Stimulated activated CD4-positive, alpha-beta T cell treated with anti-CD3 and anti-CD28 coated beads, TNF-alpha, amount 100 ng/mL, for 24 hours (primary cell): ENCODE results near the gene OGFRL1.

Experiments
- DNase-seq, 3 experiments: peaks; one replicate each; pipeline ENCODE4 v3.0.0-alpha.2; 2020; ENCODE audit warnings: low read depth in 3 of 3

The OGFRL1 gene

DNA sequence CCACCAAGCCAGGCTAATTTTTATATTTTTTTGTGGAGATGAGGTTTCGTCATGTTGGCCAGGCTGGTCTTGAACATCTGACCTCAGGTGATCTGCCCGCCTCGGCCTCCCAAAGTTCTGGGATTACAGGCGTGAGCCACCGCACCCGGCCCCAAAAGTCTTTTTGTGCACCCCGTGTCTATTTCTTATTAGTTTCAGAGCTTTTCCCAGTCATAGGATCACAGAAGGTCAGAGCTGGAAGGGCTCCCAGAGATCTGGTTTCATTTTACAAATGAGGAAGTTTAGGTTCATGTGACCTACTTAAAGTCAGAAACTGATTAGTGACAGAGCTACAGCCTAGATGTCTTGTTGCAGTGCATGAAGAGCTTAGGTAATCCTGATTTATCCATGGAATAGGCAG is 1.6 kb upstream of the OGFRL1 start:
- DNase-seq = no peak

DNA sequence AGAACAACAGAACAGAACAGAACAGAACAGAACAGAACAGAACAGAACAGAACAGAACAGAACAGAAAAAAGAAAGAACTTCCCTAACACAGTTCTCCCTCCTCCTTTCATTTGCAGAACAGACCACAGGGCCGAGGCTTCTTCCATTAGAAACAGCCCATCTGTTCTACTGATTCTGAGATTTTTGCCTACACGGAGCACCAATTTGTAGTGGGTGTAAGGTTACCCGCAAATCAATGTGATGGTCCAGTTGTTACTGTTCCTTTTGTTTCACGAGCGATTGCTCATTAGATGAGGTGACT is 734 bp upstream of the OGFRL1 start:
- no peak for DNase-seq

DNA sequence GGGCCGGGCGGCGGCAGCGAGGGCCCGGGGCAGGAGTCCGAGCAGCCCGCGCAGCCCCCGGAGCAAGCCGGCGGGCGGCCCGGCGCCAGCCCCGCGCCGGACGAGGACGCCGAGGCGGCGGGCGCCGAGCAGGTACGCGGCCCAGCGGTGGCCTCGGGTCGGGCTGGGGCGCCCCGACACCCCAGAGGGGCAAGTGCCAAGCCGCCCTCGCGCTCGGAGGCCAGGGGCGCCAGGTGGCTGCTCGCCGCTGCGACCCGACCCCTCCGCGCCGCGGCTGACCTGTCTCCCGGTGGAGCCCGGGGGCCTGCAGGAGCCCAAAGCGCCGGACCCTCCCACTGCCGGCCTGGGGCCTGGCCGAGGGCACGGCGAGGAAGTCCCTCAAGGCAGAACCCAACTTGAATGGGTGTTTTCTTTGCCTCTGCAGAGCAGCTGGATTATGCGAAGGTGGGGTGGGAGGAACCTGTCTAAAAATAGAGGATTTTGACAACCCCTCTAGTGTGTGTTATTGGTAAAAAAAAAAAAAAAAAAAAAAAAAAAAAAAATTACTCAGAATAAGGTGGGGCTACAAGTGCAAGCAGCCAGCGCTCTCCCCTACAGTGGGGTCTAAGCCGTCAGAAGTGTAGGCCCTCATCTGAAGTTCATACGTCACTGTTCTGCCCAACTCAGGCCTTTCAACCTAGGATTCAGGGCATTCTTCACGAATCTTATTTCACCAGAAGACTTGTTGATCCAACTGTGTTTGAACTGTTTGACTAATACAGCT is 609 bp downstream of the OGFRL1 start:
- DNase-seq = peak in 1 of 3 experiments; percentile 15

DNA sequence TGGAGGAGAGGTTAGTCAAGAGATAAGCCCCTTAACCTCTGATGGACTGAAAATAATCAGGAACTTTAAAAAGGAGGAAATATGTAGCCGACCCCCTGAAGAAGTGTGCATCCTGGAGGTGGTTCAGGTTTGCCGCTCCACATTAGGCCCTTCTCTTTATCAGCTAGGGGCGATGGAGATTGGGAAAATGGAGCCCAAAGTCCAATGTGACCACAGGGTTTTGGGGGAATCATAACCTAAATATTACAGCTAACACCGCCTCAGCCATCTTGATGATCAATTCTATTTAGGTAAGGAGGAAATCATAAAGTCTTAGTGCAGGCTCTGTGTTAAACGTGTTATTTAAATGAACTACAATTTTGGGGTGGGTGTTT is 1.2 kb downstream of the OGFRL1 start:
- no peak for DNase-seq

DNA sequence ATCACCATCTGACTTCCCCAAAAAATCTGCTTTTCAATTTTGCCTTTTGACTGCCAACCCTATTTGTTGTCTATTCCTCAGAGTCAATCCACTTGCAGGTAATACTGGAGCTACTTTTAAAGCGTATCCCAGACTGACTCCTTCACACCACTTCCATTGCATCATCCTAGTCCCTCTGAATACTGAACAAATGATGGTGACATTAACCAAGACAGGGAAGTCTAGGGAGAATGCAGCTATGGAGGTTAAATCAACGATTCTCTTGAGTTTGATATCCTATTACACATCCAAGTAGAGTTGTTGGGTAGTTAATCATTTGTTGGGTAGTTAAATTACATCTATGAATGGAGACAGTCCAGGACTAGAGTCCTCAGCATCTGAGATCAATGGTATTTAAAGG is 2.0 kb downstream of the OGFRL1 start:
- no peak for DNase-seq

DNA sequence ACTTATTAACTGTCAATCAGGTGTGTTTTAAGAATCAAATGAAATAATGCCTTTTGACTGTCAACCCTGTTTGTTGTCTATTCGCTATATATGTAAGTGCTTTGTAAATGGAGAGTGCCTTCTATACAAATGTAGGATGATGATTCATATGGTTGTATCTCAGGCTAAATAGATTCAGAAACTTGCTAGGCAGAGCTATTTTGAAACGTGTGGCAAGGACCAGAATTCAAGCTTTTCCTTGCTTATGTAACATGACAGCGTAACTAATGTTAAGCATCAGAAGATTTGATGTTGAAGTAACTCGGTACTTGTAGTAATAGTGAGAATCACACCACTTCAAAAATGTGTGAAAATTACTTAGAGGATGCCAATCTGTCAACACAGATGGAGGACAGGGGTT is 3.4 kb downstream of the OGFRL1 start:
- no peak for DNase-seq

DNA sequence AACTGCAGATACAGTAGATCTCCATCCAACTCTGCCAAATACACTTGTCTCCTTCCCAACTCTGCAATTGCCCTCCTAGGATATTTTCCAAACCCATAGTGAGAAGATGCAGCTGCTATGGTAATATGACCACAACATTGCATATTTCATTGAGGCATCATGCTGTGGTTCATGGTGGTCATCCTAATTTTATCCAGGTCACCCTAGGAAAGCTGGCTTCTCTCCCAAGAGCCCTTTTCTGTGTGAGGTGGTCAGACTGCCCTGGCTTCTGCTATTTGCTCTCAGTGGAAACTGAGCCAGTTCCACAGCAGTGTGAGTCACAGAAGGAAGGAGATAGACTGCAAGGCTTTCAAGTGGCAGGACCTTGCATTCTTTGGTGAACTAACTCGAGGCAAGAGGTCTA is 5.5 kb downstream of the OGFRL1 start:
- no peak for DNase-seq

DNA sequence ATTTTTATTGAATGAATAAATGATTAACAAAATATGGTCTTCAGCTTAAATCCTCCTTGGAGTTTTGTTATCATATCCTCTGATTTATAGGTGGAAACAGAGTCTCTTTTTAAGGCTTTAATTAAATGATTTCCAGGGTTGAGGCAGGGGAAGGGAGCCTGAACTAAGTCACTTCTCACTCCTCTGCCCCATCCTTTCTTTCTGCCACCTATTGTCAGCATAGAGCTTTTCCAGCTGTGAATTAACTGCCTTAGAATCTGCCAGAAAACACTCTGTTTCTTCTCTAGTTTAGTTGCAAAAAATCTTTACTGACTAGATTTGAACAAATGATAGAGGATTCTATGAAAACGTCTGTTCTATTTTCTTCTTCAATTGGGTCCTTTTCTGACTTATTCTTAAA is 9.8 kb downstream of the OGFRL1 start:
- no peak for DNase-seq

DNA sequence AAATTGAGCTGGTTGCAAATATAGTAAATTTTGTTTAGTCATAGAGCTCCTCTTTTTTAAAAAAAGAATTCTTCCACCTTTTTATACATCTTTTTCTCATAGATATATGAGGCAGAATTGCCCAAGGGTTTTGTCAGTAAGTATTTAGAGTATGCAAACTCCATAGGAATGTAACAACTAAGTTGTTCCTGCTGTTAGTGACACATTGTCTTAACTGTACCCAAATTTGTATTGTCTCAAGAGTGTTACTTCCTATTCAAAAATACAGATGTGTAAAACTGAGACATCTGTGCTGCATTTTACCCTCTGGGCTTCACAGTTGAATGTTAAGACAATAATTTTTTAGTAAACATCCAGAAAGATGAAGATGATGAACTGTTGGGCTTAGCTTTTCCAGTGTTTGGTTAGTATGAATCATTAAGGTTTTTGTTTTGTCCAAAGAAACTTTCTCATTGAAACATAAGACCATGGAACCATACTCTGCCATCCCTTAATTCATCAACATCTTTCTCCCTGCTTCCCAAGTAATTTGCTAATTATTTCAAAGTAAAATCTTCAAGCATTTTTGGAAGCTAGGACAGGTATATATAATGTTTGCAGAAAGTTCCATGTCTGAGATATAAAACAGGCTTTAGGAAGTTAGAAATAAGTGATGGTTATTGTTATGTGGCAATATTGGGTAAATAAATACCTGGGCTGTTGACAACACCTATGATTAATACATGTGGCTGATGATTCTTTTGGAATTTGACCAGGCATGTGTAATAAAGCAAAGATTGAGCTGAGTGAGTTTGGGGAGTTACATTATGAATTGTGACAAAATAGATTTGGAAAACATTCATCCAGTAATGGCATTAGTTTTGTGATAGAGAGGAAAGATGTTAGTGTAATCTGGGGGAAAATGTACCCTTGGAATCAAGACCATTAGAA is 11.2 kb downstream of the OGFRL1 start:
- DNase-seq = no peak

DNA sequence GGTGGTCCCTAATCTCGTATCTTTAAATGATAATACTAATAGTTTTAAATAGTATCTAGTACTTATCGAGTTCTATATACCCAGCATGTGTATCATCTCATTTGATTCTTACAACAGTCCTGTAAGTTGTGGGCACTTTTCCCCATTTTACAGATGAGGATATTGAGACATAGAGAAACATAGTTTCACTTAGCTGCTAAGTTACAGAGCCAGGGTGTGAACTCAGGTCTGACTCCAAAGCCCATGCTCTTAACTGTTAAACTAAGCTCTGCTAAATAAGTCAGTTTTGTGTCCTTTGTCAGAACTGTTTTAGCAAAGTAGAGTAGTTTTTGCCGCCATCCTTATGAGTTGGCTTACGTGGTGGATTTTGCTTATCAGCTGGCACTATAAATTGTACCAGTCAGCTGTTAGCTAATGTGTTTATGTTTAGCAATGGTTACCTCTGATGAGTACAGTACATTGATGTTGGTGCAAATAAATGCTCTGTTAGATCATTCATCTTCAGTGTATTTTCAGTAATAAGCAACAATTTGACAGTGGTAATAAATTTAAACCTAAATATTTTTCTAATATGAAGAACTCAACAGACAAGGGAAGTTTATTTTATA is 12.1 kb downstream of the OGFRL1 start:
- DNase-seq = no peak

DNA sequence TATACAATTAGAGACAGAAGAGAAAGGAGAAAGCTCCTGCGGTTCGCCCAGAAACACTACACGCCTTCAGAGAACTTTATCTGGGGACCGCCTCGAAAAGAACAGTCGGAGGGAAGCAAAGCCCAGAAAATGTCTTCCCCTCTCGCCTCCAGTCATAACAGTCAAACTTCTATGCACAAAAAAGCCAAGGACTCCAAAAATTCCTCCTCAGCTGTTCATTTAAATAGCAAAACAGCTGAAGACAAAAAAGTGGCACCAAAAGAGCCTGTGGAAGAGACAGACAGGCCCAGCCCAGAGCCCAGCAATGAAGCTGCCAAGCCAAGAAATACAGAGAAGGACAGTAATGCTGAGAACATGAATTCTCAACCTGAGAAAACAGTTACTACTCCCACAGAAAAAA is 12.9 kb downstream of the OGFRL1 start:
- no peak for DNase-seq

DNA sequence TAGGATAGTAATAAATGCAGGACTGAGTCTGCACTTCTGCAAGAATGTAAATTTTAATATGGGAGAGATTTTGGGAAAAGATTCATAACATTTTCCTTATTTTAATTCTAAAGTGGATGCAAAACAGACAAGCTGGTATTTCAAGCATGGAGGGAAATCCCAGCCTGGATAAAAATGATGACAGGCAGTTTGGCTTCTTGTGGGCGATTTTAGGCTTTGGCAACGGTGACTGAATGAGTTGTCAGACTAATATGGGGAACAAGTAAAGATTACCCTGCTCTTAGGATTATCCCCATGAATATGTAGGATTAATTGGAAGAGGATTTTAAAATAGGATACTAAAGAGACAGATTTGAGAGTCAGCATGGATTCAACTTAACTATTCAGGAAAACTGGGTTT is 21.0 kb downstream of the OGFRL1 start:
- DNase-seq = no peak

DNA sequence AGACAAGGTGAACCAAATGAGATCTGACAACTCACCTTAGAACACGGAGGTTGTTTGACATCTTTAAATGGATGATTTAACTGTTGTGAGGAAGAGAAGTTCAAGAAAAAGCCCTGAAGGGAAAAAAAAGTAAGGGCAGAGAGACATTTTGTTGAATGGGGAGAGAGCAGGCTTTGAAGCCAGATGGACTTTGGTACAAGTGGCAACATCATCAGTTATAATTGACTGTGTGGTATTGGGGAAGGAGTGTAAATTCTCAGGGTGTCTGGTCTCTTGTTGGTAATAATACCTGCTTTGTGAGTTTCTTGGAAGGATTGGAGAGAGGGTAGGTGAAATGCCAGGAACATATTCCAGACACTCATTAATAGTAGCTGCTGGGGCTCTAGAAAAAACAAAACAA is 21.6 kb downstream of the OGFRL1 start:
- DNase-seq = no peak

DNA sequence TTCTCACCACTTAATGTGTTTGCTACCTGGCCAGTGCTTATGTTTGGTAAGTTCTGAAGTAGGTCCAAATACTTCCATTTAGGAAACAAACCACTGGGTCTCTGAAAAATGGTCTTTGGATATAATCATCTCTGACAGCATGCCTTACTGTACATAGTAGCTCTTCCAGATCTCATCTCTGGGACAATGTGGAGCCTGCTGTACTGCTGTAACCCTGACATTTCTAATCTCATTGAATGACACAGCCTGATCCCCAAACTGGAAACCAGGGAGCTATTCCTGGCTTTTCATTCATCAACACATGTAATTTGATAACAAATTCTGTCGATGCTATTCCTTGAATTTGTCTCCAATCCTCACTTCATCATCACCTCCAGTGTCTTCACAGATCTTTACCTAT is 23.5 kb downstream of the OGFRL1 start:
- DNase-seq = no peak

DNA sequence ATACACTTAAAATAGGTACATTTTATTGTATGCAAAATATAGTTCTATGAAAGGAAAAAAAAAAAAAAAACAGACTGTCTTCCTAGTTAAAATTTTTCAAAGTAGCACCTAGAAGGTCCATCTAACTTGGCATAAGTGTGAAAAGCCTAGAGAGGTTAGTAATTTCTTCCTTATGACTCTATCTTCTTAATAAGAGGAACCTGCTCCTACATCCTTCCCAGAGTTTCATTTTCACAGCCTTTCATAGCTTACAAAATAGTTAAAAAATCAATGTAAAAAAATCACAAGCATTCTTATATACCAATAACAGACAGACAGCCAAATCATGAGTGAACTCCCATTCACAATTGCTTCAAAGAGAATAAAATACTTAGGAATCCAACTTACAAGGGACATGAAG is 28.8 kb downstream of the OGFRL1 start:
- no peak for DNase-seq

DNA sequence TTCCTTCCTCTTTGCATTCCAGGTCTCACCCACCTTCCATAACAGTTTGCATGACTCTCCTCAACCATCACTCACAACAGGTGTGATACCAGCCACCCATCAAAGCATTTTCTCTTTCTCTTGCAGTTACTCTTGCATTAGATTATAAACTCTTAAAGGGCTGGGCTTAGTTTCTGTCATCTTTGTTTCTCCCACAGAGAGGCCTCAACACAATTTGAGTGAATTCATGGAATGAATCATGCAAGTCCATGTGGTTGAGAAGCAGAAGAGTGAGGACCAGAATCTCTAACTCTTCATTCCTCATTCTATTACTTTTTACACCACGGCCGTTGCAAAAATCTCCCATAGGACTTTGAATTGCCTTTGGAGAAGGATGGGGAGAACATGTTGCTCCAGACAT is 31.4 kb downstream of the OGFRL1 start:
- DNase-seq = no peak

DNA sequence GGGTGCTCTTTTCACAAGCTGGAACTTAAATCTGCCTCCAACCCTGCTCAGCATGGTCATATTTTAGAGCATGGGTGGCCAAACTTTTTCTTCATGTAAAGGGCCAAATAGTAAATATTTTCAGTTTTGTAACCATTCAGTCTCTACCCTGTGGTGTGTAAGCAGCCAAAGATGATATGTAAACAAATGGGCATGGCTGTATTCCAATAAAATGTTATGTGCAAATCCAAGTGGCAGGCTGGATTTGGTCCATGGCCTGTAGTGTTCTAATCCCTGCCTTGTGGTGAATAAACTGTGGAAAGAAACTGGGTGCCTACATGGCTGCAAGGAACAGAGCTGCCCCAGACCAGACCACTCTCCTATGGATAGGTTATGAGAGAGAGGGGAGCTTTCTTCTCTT is 32.7 kb downstream of the OGFRL1 start:
- no peak for DNase-seq

DNA sequence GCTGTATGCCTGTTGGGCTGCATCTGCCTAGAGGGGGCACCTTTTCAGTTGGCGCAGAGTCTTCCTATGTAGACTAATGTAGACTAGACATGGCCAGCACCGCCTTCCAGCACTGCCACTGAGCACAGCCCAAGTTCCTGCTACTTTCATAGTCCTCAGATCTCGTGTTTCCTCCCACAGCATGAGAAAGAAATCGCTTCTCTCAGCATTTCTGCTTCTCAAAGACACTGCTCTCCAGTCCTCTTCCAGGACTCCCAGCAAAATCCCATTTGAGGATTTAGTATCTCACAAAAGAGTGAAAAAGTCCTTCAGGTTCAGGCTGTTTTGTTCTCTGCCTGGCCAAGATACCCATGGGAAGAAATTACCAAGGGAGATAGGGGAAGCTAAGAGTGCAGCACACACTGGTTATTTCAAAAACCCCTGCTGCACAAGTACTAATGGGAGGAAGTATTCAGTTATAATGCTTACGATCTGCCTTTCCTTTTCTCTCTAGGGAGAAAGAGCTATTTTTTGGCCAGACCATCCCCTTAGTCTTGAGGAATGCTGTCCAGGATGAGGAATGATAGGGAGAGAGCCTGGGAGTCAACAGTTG is 35.7 kb downstream of the OGFRL1 start:
- DNase-seq = no peak

DNA sequence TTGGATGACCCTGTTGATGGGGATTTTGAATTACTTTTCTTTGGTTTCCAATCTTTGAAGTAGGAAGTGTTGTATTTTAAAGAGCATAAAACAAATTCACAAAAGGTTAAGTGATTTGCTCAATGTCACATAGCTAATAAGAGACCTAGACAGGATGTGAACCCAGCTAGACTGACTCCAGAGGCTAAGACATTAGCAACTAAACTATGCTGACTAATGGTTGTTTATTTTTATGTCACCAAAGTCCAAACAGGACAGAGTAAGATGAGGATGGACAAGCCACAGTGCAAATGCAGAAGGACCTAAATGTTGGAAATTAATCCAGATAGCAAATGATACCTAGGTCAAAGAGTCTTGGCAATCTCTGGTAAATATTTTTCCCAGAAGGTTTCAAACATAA is 38.0 kb downstream of the OGFRL1 start:
- no peak for DNase-seq

DNA sequence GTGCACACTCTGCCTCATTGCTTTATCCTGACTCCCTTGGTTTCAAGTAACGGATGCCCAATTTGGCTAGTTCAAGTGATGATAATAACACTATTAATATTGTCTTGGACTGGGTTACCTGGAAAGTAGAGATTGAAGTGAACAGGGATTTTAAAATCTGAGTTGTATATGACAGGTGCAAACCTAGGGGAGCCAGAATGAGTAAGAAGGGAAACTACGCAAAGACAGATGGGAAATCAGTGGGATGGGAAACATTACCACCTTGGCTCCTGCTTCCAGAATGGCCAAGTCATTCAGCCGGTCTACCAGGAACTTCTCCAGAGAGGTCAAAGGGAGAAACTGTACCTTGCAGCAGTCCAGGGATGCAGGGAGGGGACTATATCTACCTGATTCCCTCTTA is 41.9 kb downstream of the OGFRL1 start:
- DNase-seq = no peak

DNA sequence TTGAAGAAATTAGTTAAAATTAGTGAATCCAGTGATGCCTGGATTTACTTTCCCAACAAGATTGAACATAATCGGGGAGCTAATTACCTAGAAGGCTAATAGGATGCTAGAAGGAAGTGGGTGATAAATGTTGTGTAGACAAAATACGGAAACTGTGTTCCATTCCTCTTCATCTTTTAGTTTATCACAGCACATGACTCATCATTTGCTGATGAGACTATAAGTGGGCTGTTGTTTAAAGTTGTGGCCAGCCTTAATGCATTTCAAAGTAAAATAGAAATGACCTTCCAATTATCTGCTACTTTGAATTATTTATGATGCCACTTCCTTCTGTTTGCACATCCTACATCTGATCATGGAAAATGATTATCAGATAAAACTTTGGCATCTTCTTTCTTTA is 43.4 kb downstream of the OGFRL1 start:
- no peak for DNase-seq

DNA sequence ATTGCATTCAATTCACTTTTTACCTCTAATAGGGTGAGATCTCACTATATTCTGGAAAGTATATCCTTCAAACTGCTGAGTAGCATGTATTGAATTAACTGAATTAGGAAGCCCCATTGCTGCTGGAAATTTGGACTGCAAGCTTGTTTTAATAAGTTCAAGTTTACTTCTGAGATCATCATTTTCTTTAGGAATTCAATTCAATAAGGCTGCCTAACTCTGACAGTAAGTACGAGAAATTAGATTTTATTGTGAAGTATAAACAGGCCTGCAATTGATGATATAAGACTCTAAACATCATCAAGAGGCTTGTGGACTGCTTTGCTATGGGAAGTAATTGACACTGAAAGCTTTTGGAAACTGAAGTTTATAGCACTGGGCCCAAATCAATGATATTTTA is 44.4 kb downstream of the OGFRL1 start:
- DNase-seq = no peak

DNA sequence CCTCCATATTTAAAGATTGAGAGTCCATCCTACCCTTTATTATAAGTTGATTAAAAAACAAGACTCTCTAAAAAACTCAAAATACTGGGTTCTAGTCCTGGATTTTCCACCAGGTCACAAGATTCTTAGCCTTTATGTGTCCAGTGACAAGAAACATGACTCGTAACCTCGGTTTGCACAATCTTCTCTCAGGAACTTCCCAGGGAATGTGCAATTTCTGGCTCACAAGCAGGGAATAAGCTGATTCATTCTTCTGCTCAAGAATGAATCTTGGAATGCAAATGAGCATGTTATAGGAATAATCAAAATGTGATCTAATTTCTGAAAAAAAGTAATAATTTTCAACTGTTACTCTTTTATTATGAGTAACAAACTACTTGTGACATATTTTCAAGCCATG is 45.1 kb downstream of the OGFRL1 start:
- DNase-seq = no peak
